ENCODE data around the gene PTPRG. TPM values are rescaled to one million over a fixed set of nuclear protein-coding genes. Genes with fewer than 3 reads are reported as not detected.

Gene PTPRG
- total RNA-seq, 1 experiment from 2014 or later, result 69.3 TPM

- no peak overlapping the region for H3T11ph ChIP-seq (ENCODE audit: low read length)
- Mint-ChIP-seq H3K27ac (peak overlapping the region in 1 of 3 experiments; percentile 3; a peak in 2 of 7 replicates), H3K36me3 (ENCODE audit: insufficient read depth in 1 of 3, low read depth in 3 of 3) (peaks cover 0 to 2% (median under 1%) of the 10 kb centered on the region in 3 experiments; a peak in 4 of 7 replicates), H3K9me3 (no peaks in the 10 kb centered on the region), H3K4me1 (peaks cover 50 to 56% of the 10 kb centered on the region in 2 experiments), H3K4me3 (no peak overlapping the region), H3K27me3 (ENCODE audit: low read depth) (no peaks in the 10 kb centered on the region; the same call in 1 of the 2 replicates)
- H3K27me3 ChIP-seq (ENCODE audit: insufficient read depth, low read length), result no peaks in the 10 kb centered on the region
- no CpG with 5 or more reads among the region's 2 CpGs for WGBS (ENCODE audit: extremely low coverage, insufficient read length, low lambda C conversion rate)
- H3K79me1 ChIP-seq (ENCODE audit: insufficient read depth, low read depth, low read length, poor library complexity, severe bottlenecking), result peaks cover 7% of the 10 kb centered on the region
- DNase-seq, result no peak
- TF ChIP-seq CTCF (conservative IDR thresholded peaks at IDR 0.05), result no peak
- H3K79me2 ChIP-seq (ENCODE audit: insufficient read depth, low read length), result peaks cover 24% of the 10 kb centered on the region; the same call in 1 of the 2 replicates
- no peak overlapping the region for H3K4me2 ChIP-seq (ENCODE audit: insufficient read depth, insufficient read length, low read length)
- no peak overlapping the region for H2BK5ac ChIP-seq (ENCODE audit: insufficient read length, low read length)
- H3K18ac ChIP-seq (ENCODE audit: insufficient read length, low read depth, low read length), result no peak overlapping the region
- no peak overlapping the region for H2BK15ac ChIP-seq (ENCODE audit: low read depth, low read length)
- no peak overlapping the region for H3K56ac ChIP-seq (ENCODE audit: insufficient read length, low read depth, low read length)
- no peak overlapping the region for H2AK5ac ChIP-seq (ENCODE audit: insufficient read length, low read length)
- H3K27ac ChIP-seq (ENCODE audit: insufficient read length, low read depth, low read length), result no peak overlapping the region
- H2BK12ac ChIP-seq (ENCODE audit: insufficient read length, low read depth, low read length), result no peak overlapping the region
- H3K4me1 ChIP-seq (ENCODE audit: insufficient read depth, low read length), result peaks cover 5% of the 10 kb centered on the region
- no peaks in the 10 kb centered on the region for H4K20me1 ChIP-seq (ENCODE audit: control insufficient read depth, insufficient read depth, insufficient read length)
- no peak overlapping the region for H2BK120ac ChIP-seq (ENCODE audit: low read depth, low read length, poor library complexity, severe bottlenecking)
- H3K9ac ChIP-seq (ENCODE audit: extremely low read depth, insufficient read length, low read length), result no peak overlapping the region
- no peak overlapping the region for H3K4ac ChIP-seq (ENCODE audit: low read depth, low read length)
- H2AFZ ChIP-seq (ENCODE audit: low read length), result no peak overlapping the region
- H3K23ac ChIP-seq (ENCODE audit: insufficient read length, low read depth, low read length), result no peak overlapping the region
- H3K23me2 ChIP-seq (ENCODE audit: insufficient read length, low read depth, low read length, poor library complexity, severe bottlenecking), result no peaks in the 10 kb centered on the region
- no peak overlapping the region for H4K91ac ChIP-seq (ENCODE audit: insufficient read length, low read depth, low read length)
- no peaks in the 10 kb centered on the region for H3K9me3 ChIP-seq (ENCODE audit: control insufficient read depth, low read depth, low read length)
- no peak overlapping the region for H4K8ac ChIP-seq (replicated peaks; ENCODE audit: insufficient read length, low read depth, low read length)
- H2BK20ac ChIP-seq (ENCODE audit: low read depth, low read length, poor library complexity, severe bottlenecking), result no peak overlapping the region
- no peak overlapping the region for H4K5ac ChIP-seq (ENCODE audit: insufficient read length, low read depth, low read length)
- no peak overlapping the region for H3K14ac ChIP-seq (ENCODE audit: insufficient read depth, low read length)
Observed at GRCh38 chr3:61853912-61854311, 292.5 kb downstream of the PTPRG start.
